Stimulated activated CD8-positive, alpha-beta memory T cell treated with anti-CD3 and anti-CD28 coated beads, Interleukin-4, amount 100 ng/mL, for 4 hours (primary cell): ENCODE data around the gene DIAPH2.
"Not testable (repeated sequence)": the region's sequence is repeated elsewhere in the genome, so short reads cannot be mapped to it uniquely, and the experiment has no call there.

Experiments
- DNase-seq, 2 donors: peaks; one replicate each; pipeline ENCODE4 v3.0.0-alpha.2; 2020; ENCODE audit warnings: low read depth in 2 of 2, low spot score in 1 of 2

The DIAPH2 gene

GRCh38 chrX:97367125-97367524, 682.5 kb downstream of the DIAPH2 start:
- DNase-seq = no peak

GRCh38 chrX:97369947-97370346, 685.3 kb downstream of the DIAPH2 start:
- no peak for DNase-seq

DNA sequence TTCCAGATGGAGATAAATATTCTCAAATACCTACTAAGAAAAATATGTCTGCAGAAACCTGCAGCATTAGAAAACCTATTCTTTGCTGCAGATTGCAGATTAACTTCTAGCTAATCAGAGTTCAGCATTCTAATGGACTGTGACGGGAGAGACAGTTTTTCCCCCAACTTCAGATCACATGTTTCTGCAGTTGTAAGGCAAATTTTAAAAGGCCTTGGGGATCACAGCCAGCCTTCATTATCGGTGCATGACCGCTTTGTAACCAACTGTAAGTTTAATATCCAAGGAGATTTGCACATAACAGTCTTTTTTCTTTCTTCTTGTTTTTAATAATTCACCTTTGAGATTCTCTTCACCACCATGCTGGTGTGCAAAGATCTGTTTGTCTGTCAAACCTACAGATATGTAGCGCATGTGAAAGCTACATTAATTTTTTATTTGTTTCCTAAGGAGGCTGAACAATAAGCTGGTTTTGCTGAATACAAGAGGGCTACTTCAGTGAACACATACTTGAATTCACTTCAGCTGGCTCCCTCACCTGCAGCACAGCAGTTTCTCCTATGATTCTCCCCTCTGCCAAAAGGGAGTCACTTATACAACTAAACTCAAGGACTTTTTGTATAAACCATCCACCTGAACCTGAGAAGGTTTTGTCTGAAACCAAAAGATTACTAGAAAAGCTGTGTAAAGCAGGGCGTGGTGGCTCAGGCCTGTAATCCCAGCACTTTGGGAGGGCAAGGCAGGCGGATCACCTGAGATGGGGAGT, 687.5 kb downstream of the DIAPH2 start:
- DNase-seq = no peak

DNA sequence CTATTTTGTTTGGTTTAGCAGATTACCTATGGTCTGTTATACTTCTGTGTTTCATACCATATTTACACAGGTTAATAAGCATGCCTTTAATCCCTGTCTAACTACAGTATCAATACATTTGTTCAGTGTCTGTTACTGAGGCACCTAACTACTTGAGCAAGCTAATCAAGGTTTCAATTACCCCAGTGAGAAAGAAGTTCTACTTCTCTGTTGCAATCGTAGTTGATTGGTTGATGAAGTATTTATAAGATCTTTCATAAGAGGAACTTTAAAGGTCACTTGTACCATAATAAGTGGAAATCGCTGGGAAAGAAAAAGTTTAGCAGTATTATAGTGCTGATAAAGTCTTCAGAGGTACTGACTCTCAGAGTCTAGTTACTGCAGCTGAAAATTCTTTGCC, 689.6 kb downstream of the DIAPH2 start:
- no peak for DNase-seq

- no peak for DNase-seq
Observed at GRCh38 chrX:97380200-97380599, 695.6 kb downstream of the DIAPH2 start.

DNA sequence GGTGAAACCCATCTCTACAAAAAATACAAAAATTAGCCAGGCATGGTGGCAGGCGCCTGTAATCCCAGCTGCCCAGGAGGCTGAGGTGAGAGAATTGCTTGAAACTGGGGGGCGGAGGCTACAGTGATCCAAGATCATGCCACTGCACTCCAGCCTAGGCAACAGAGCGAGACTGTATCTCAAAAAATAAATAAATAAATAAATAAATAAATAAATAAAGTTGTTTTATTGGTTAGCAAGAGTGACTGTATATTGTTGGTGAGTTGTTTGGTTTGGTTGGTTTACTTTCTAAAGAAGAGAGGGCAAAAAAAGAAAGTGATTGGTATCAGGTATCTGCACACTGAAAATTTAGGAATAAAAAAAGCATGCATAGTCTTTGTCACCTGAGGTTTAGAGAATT, 700.0 kb downstream of the DIAPH2 start:
- no peak for DNase-seq

DNA sequence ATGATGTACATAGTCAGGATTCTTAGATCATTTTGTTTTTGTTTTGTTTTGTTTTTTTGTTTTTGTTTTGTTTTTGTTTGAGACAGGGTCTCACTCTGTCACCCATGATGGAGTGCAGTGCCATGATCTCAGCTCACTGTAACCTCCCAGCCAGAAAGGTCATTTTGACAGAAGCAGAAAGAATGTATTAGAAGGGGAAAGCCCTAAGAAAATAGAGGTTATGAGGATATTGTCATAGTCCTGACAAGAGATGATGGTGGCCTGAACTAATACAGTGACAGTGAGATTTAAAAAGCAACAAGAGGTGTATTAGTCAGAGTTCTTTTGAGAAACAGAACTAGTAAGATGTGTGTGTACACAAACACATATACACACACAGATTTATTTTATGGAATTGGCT, 702.4 kb downstream of the DIAPH2 start:
- DNase-seq = no peak

- no peak for DNase-seq
Observed at GRCh38 chrX:97389761-97390192, 705.1 kb downstream of the DIAPH2 start.

- DNase-seq = no peak
Observed at GRCh38 chrX:97397371-97397770, 712.7 kb downstream of the DIAPH2 start.

GRCh38 chrX:97398030-97398551, 713.4 kb downstream of the DIAPH2 start:
- no peak for DNase-seq

GRCh38 chrX:97399400-97399799, 714.8 kb downstream of the DIAPH2 start:
- DNase-seq = no peak

GRCh38 chrX:97400492-97400891, 715.9 kb downstream of the DIAPH2 start:
- DNase-seq = no peak

DNA sequence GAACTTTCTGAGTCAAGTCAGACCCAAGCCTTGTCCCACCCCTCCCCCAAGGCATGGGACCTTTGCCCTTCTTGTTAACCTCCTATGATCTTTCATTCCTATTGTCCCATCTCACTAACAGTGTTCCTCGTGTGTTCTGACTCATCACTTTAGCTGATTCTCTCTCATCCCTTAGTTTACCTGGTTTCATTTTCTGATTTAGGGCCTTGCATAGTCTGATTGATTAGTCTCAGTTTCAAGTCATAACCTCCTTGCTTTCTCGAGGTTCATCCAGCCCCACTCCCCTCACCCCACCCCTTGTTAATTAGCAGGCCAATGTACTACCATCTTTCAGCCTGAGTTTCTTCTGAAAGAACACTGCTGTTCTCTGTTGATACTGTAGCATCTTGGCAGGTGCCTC, 716.5 kb downstream of the DIAPH2 start:
- no peak for DNase-seq

- no peak for DNase-seq
Observed at GRCh38 chrX:97401586-97402136, 717.0 kb downstream of the DIAPH2 start.

DNA sequence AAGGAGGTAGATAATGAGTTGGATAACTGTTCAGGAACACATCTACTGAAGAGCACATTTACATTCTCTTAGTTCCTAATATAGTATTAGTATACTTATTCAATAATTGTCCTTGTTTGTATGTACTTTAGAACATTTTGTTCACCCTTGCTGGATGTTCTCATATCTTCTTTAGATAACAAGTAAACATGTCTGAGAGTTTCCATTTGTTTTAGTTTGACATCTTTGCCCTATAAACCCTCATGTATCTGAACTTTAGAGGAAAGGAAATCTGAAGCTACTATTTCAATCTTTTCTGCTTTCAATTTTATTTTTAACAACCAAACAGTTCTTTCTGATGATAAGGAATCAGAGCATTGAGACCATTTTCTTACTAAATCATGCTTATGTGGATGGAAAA, 717.7 kb downstream of the DIAPH2 start:
- DNase-seq = no peak

- DNase-seq = no peak
Observed at GRCh38 chrX:97402903-97403302, 718.3 kb downstream of the DIAPH2 start.

- DNase-seq = no peak
Observed at GRCh38 chrX:97405031-97405660, 720.5 kb downstream of the DIAPH2 start.

DNA sequence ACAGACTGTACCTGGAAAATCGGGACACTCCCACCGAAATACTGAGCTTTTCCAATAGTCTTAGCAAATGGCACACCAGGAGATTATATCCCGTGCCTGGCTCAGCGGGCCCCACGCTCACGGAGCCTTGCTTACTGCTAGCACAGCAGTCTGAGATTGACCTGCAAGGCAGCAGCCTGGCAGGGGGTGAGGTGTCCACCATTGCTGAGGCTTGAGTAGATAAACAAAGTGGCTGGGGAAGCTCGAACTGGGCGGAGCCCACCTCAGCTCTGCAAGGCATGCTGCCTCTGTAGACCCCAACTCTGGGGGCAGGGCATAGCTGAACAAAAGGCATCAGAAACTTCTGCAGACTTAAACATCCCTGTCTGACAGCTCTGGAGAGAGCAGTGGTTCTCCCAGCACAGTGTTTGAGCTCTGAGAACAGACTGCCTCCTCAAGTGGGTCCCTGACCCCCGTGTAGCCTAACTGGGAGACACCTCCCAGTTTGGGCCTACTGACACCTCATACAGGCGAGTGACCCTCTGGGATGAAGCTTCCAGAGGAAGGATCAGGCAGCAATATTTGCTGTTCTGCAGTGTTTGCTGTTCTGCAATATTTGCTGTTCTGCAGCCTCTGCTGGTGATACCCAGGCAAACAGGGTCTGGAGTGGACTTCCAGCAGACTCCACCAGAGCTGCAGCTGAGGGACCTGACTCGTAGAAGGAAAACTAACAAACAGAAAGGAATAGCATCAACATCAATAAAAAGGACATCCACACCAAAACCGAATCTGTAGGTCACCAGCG, 725.2 kb downstream of the DIAPH2 start:
- not testable (repeated sequence) for DNase-seq

DNA sequence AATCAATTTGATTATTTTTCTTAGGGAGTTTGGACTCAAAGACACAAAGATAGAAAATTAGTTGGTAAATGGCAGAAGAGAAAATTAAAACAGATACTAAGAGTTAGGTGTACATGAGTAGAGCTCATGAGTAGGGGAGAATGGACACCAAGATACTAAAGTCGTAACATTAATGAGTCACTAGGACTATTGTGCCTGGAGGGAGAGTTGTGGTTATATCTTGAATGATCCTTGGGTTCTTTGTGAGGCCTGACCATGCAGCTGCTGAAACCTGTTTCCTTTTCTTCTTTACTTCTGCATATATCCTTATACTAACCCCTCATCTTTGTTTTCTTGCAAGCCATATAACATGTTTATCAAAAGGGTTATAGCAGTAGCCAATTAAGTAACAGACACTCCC, 731.8 kb downstream of the DIAPH2 start:
- DNase-seq = no peak

DNA sequence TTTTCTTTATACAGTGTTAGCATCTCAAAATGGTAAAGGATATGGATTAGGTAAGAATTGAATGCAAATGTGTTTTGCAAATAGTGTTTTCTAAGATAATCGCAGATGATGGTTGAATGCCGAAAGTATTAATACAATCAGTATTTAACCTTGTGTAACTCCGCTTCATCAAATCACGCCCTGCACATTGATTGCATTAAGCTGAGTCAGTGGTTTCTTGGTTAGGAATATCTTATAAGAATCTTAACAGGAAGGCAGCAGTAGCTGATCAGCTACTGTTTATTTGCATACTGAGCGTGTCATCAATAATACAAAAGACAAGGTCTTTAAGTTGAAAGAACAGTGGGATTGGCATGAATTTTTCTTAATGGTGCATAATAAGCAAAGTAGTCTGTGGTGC, 744.5 kb downstream of the DIAPH2 start:
- DNase-seq = no peak

GRCh38 chrX:97431281-97431680, 746.6 kb downstream of the DIAPH2 start:
- DNase-seq = no peak
